PC-3 (cell line): ENCODE measurements around the gene ZFP90. TPM values are rescaled to one million over a fixed set of nuclear protein-coding genes. Genes with fewer than 3 reads are reported as not detected.

Experiments
- ATAC-seq: fragments of 200-7000 bp; cut with Tn5 transposase; 2 replicates; pipeline ENCODE4 v1.9.1; 2020; ENCODE audit warnings: mild to moderate bottlenecking, moderate library complexity
- Bru-seq: library from RNA; stranded (reverse); fragments of 400-500 nt; gene quantifications from one replicate; lab custom pipeline; 2021; lab: Mats Ljungman, UMichigan
- BruChase-seq, 2 experiments: library from RNA; stranded (reverse); fragments of 400-500 nt; gene quantifications; one replicate each; lab custom pipeline; 2021; lab: Mats Ljungman, UMichigan
- BruUV-seq: library from RNA; stranded (reverse); fragments of 400-500 nt; replicated peaks from 2 replicates; lab custom pipeline; 2021; lab: Mats Ljungman, UMichigan
- CTCF ChIA-PET: fragments of 300-600 bp; sonication (Branson Sonifier 250); formaldehyde crosslinking; loops from one replicate; lab custom pipeline; 2022; ENCODE audit warnings: antibody characterized with exemption; lab: Charles Lee
- POLR2A ChIA-PET: fragments of 300-600 bp; sonication (Branson Sonifier 250); formaldehyde crosslinking; loops from one replicate; lab custom pipeline; 2022; ENCODE audit warnings: antibody characterized with exemption; ENCODE audit not compliant: unreplicated experiment; lab: Charles Lee
- DNase-seq: peaks from one replicate; pipeline ENCODE4 v3.0.0-alpha.2; 2015
- H2AFZ ChIP-seq: fragments of 300-600 bp; sonication (generic); 2 replicates; pipeline ENCODE4 v1.6.0; 2016; ENCODE audit warnings: antibody characterized with exemption, low read length
- H3F3A ChIP-seq: fragments of 300-600 bp; sonication (generic); one replicate; pipeline ENCODE4 v1.6.0; 2017; ENCODE audit warnings: antibody characterized with exemption, low read length, control low read depth, mild to moderate bottlenecking; ENCODE audit not compliant: unreplicated experiment
- H3K27ac ChIP-seq: fragments of 300-600 bp; sonication (generic); 2 replicates; pipeline ENCODE4 v1.5.1; 2016; ENCODE audit warnings: mild to moderate bottlenecking, low read length
- H3K27me3 ChIP-seq: fragments of 300-600 bp; sonication (generic); 2 replicates; pipeline ENCODE4 v1.6.1; 2016; ENCODE audit warnings: low read length, mixed read lengths
- H3K36me3 ChIP-seq: fragments of 300-600 bp; sonication (generic); 2 replicates; pipeline ENCODE4 v1.6.1; 2016; ENCODE audit warnings: low read depth, mixed run types, low read length, mixed read lengths
- H3K4me1 ChIP-seq: fragments of 300-600 bp; sonication (generic); 2 replicates; pipeline ENCODE4 v1.5.1; 2016; ENCODE audit warnings: low read length; ENCODE audit not compliant: insufficient read depth
- H3K4me2 ChIP-seq: fragments of 300-600 bp; sonication (generic); 2 replicates; pipeline ENCODE4 v1.6.0; 2016; ENCODE audit warnings: low read length
- H3K4me3 ChIP-seq: fragments of 300-600 bp; sonication (generic); 2 replicates; pipeline ENCODE4 v1.5.1; 2016; ENCODE audit warnings: mild to moderate bottlenecking, low read length, mixed read lengths
- H3K79me2 ChIP-seq: fragments of 300-600 bp; sonication (generic); 2 replicates; pipeline ENCODE4 v1.6.1; 2017; ENCODE audit warnings: low read length, mixed read lengths
- H3K9ac ChIP-seq: fragments of 300-600 bp; sonication (generic); 2 replicates; pipeline ENCODE4 v1.6.0; 2016; ENCODE audit warnings: mild to moderate bottlenecking, low read length
- H3K9me2 ChIP-seq: fragments of 300-600 bp; sonication (generic); replicated peaks from 2 replicates; pipeline ENCODE4 v1.6.1; 2016; ENCODE audit warnings: mixed run types, low read length, mixed read lengths
- H3K9me3 ChIP-seq: fragments of 300-600 bp; sonication (generic); 2 replicates; pipeline ENCODE4 v1.6.1; 2016; ENCODE audit warnings: low read length, mixed read lengths
- H4K20me1 ChIP-seq: fragments of 300-600 bp; sonication (generic); 2 replicates; pipeline ENCODE4 v1.6.1; 2016; ENCODE audit warnings: low read length, mixed read lengths
- EZH2 ChIP-seq: fragments of 300-600 bp; sonication (generic); IDR thresholded peaks from one replicate; pipeline ENCODE4 v1.6.1; 2017; ENCODE audit warnings: antibody characterized with exemption, mild to moderate bottlenecking, low read length; ENCODE audit not compliant: unreplicated experiment
- EZH2phosphoT487 ChIP-seq: fragments of 300-600 bp; sonication (generic); IDR thresholded peaks from 2 replicates; pipeline ENCODE4 v1.6.1; 2018; ENCODE audit warnings: mild to moderate bottlenecking, antibody characterized with exemption, low read length, borderline replicate concordance
- intact Hi-C: fragments of 100-400 bp; cut with micrococcal nuclease; formaldehyde crosslinking; loops from 2 replicates; pipeline ENCODE4 v1.9.0; 2023
- long read RNA-seq: library from polyadenylated mRNA; unstranded; transcript quantifications from one replicate; pipeline ENCODE4 v2.0.0, GENCODE V29; 2021; ENCODE audit not compliant: unreplicated experiment
- total RNA-seq: library from RNA; depleted of rRNA; stranded (reverse); fragments of >200 nt; gene quantifications from 2 replicates; pipeline ENCODE4 v1.2.3, GENCODE V29; 2014; rRNA removed
- TF ChIP-seq, protein P1 (sequence below): fragments of 300-600 bp; sonication (generic); conservative IDR thresholded peaks from 2 replicates; pipeline ENCODE4 v1.5.1; 2017; ENCODE audit warnings: antibody characterized with exemption, low read depth, mild to moderate bottlenecking, low read length

The ZFP90 gene
- total RNA-seq (13.1 and 18.9 TPM in 2 replicates), Bru-seq, nascent RNA (percentile 69 among the genes with signal in this experiment), BruChase-seq, experiment 1, labeled RNA remaining after a 6-hour chase (percentile 70 among the genes with signal in this experiment), BruChase-seq, experiment 2, labeled RNA remaining after a 2-hour chase (percentile 71 among the genes with signal in this experiment)
- long read RNA-seq, full-length matches to known transcripts, result 7 of 23 reads
- long read RNA-seq, partial matches to known transcripts, result 2 of 23 reads
- long read RNA-seq, other reads (novel, unspliced or antisense), result 14 of 23 reads

DNA sequence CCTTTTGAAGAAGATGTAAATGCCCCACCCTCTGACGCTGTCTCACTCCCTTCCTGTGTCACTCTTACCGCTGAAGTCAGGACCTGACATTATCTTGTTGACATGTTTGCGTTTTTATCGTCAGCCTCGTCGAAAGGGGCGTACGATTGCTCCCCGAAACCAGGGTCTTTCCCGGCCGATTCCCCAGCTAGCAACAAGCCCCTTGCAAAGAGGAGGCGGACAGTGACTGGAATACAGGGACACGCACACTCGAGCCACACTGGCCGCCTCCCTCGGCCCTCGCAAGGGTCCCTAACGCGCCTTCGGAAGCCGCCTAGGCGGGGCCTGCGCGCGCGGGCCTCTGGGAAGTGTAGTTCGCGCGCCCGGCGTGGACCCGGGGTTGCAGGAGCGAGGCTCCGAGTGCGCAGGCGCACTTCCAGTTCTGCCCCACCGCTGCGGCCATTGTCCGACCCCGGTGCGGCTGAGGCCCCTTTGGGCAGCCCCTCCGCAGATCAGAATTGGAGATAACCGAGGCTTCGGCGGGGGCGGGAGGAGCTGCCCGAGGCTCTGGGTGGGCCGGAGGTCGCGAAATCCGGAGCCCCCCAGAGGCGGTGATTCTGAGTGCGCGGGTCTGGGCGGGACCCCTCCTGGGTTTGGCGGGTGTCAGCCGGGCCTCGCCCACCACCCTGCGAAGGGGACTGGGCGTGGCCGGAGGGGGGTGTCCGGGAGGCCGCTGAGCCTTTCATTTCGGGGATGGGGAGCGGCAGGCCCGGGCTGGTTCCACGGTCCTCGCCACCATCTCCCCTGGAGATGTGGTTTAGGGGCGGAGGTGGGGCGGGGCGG is at the start of gene ZFP90:
Gene ZFP90 (plus strand): TSS at position 412 of the 822 bp plus-strand sequence. CDS start 502 bp downstream, outside the sequence.
- Histone ChIP-seq H3K9me2 (no peaks in the 10 kb centered on the region), H3K4me2 (peak within 1 kb of the TSS; percentile 83), H2AFZ (peak within 1 kb of the TSS; percentile 97), H3K4me3 (peak within 1 kb of the TSS; percentile 87), H3K36me3 (peaks cover 6% of the 10 kb centered on the region; the same call in 1 of the 2 replicates), H3K4me1 (no peaks in the 10 kb centered on the region), H3K9ac (peak within 1 kb of the TSS; percentile 78), H3K27me3 (no peaks in the 10 kb centered on the region), H3K9me3 (no peaks in the 10 kb centered on the region), H3K27ac (no peak within 1 kb of the TSS), H3K79me2 (peaks cover 9% of the 10 kb centered on the region; the same call in 1 of the 2 replicates), H3F3A (no peaks in the 10 kb centered on the region), H4K20me1 (no peaks in the 10 kb centered on the region)
- intact Hi-C loops, result no loop called here
- ATAC-seq (peak; percentile 98), DNase-seq (peak; percentile 79)
- ChIA-PET POLR2A (interaction anchor here (0.7 kb wide), 1 partner anchor 62 kb away, joined by 5 read pairs; no protein-coding TSS in a partner anchor), CTCF (no interaction called here)
- TF ChIP-seq EZH2, result no peak
- no peak for TF ChIP-seq EZH2phosphoT487
- TF ChIP-seq, protein P1, sequence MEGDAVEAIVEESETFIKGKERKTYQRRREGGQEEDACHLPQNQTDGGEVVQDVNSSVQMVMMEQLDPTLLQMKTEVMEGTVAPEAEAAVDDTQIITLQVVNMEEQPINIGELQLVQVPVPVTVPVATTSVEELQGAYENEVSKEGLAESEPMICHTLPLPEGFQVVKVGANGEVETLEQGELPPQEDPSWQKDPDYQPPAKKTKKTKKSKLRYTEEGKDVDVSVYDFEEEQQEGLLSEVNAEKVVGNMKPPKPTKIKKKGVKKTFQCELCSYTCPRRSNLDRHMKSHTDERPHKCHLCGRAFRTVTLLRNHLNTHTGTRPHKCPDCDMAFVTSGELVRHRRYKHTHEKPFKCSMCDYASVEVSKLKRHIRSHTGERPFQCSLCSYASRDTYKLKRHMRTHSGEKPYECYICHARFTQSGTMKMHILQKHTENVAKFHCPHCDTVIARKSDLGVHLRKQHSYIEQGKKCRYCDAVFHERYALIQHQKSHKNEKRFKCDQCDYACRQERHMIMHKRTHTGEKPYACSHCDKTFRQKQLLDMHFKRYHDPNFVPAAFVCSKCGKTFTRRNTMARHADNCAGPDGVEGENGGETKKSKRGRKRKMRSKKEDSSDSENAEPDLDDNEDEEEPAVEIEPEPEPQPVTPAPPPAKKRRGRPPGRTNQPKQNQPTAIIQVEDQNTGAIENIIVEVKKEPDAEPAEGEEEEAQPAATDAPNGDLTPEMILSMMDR, result no peak
- BruUV-seq, result no TSS peak

DNA sequence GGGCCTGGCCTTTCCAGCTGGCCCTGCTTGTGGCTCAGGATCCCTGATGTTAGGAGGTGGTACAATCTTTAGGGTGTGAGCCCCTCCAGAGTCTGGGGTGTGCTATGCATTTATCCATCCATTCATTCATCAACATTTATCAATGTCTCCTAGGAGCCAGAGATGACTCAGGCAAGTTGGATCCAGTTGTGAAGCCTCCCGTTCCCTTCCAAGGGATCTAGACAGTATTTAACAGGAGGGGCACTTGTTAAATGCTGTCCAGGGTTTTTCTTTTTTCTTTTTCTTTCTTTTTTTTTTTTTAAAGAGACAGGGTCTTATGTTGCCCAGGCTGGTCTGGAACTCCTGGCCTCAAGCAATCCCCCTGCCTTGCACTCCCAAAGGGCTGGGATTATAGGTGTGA is 48.7 kb upstream of the ZFP90 start:
- Histone ChIP-seq H3K9ac (no peak overlapping the region), H4K20me1 (no peaks in the 10 kb centered on the region), H3K4me1 (peaks cover 15% of the 10 kb centered on the region), H2AFZ (no peak overlapping the region), H3K27me3 (no peaks in the 10 kb centered on the region), H3K9me2 (no peaks in the 10 kb centered on the region), H3K36me3 (no peaks in the 10 kb centered on the region), H3K79me2 (no peaks in the 10 kb centered on the region), H3F3A (no peaks in the 10 kb centered on the region), H3K4me2 (no peak overlapping the region), H3K4me3 (no peak overlapping the region), H3K27ac (no peak overlapping the region), H3K9me3 (no peaks in the 10 kb centered on the region)
- BruUV-seq, result no TSS peak
- TF ChIP-seq EZH2phosphoT487, result no peak
- TF ChIP-seq, protein P1, result no peak
- TF ChIP-seq EZH2, result no peak
- ChIA-PET CTCF (no interaction called here), POLR2A (no interaction called here)
- no peak for DNase-seq
- no peak; the same call in 1 of the 2 replicates for ATAC-seq
- intact Hi-C loops, result no loop called here
